Measurements from ENCODE around the gene KIF26B.

Gene KIF26B

GRCh38 chr1:245462161-245462560 lies 307.4 kb downstream of the KIF26B start:
- H3K36me3 Mint-ChIP-seq = no peaks in the 10 kb centered on the region
- peaks cover 11% of the 10 kb centered on the region for H3K27me3 Mint-ChIP-seq
- H3K4me1 Mint-ChIP-seq = no peaks in the 10 kb centered on the region
- H3K9me3 Mint-ChIP-seq = peaks cover 7% of the 10 kb centered on the region
- H3K4me3 Mint-ChIP-seq = no peak overlapping the region
- H3K27ac Mint-ChIP-seq = no peak overlapping the region
- no peak for ATAC-seq

GRCh38 chr1:245463392-245464165 lies 308.8 kb downstream of the KIF26B start:
- no peak overlapping the region for H3K27ac Mint-ChIP-seq
- H3K4me3 Mint-ChIP-seq = no peak overlapping the region
- ATAC-seq = no peak
- H3K36me3 Mint-ChIP-seq = no peaks in the 10 kb centered on the region
- H3K27me3 Mint-ChIP-seq = peaks cover 11% of the 10 kb centered on the region
- peaks cover 7% of the 10 kb centered on the region for H3K9me3 Mint-ChIP-seq
- H3K4me1 Mint-ChIP-seq = no peaks in the 10 kb centered on the region

- H3K36me3 Mint-ChIP-seq = no peaks in the 10 kb centered on the region
- peaks cover 11% of the 10 kb centered on the region for H3K27me3 Mint-ChIP-seq
- H3K9me3 Mint-ChIP-seq = peaks cover 7% of the 10 kb centered on the region
- H3K4me3 Mint-ChIP-seq = no peak overlapping the region
- peak; percentile 52 for ATAC-seq
- H3K27ac Mint-ChIP-seq = no peak overlapping the region
- H3K4me1 Mint-ChIP-seq = no peaks in the 10 kb centered on the region
These were observed 309.5 kb downstream of the KIF26B start for GRCh38 chr1:245464290-245464689.

GRCh38 chr1:245465666-245466065 lies 310.9 kb downstream of the KIF26B start:
- H3K36me3 Mint-ChIP-seq = no peaks in the 10 kb centered on the region
- no peak for ATAC-seq
- no peak overlapping the region for H3K27ac Mint-ChIP-seq
- no peak overlapping the region for H3K4me3 Mint-ChIP-seq
- no peaks in the 10 kb centered on the region for H3K4me1 Mint-ChIP-seq
- peaks cover 7% of the 10 kb centered on the region for H3K9me3 Mint-ChIP-seq
- H3K27me3 Mint-ChIP-seq = peaks cover 11% of the 10 kb centered on the region

GRCh38 chr1:245466261-245466660 lies 311.5 kb downstream of the KIF26B start:
- no peaks in the 10 kb centered on the region for H3K4me1 Mint-ChIP-seq

GRCh38 chr1:245467804-245468203 lies 313.0 kb downstream of the KIF26B start:
- H3K36me3 Mint-ChIP-seq = no peaks in the 10 kb centered on the region

More at GRCh38 chr1:245466261-245466660, 311.5 kb downstream of the KIF26B start:
- ATAC-seq = no peak
- Mint-ChIP-seq H3K27me3 (peaks cover 11% of the 10 kb centered on the region), H3K9me3 (peaks cover 7% of the 10 kb centered on the region), H3K27ac (no peak overlapping the region), H3K4me3 (no peak overlapping the region), H3K36me3 (no peaks in the 10 kb centered on the region)

GRCh38 chr1:245469006-245469405 lies 314.2 kb downstream of the KIF26B start:
- H3K4me1 Mint-ChIP-seq = no peaks in the 10 kb centered on the region
- no peak for ATAC-seq
- peaks cover 5% of the 10 kb centered on the region for H3K9me3 Mint-ChIP-seq
- H3K27ac Mint-ChIP-seq = no peak overlapping the region
- no peaks in the 10 kb centered on the region for H3K27me3 Mint-ChIP-seq
- H3K36me3 Mint-ChIP-seq = no peaks in the 10 kb centered on the region
- H3K4me3 Mint-ChIP-seq = no peak overlapping the region

More at GRCh38 chr1:245467804-245468203, 313.0 kb downstream of the KIF26B start:
- Mint-ChIP-seq H3K4me1 (no peaks in the 10 kb centered on the region), H3K27me3 (no peaks in the 10 kb centered on the region), H3K27ac (no peak overlapping the region), H3K4me3 (no peak overlapping the region), H3K9me3 (peaks cover 7% of the 10 kb centered on the region)
- no peak for ATAC-seq

GRCh38 chr1:245469734-245470133 lies 314.9 kb downstream of the KIF26B start:
- Mint-ChIP-seq H3K4me3 (no peak overlapping the region), H3K27me3 (peaks cover 2% of the 10 kb centered on the region), H3K36me3 (no peaks in the 10 kb centered on the region), H3K27ac (no peak overlapping the region), H3K4me1 (no peaks in the 10 kb centered on the region), H3K9me3 (peaks cover 2% of the 10 kb centered on the region)
- ATAC-seq = no peak

GRCh38 chr1:245475126-245475525 lies 320.3 kb downstream of the KIF26B start:
- ATAC-seq = no peak
- peaks cover 3% of the 10 kb centered on the region for H3K9me3 Mint-ChIP-seq
- peaks cover 5% of the 10 kb centered on the region for H3K27me3 Mint-ChIP-seq
- no peaks in the 10 kb centered on the region for H3K4me1 Mint-ChIP-seq
- no peak overlapping the region for H3K4me3 Mint-ChIP-seq
- H3K36me3 Mint-ChIP-seq = no peaks in the 10 kb centered on the region
- no peak overlapping the region for H3K27ac Mint-ChIP-seq

GRCh38 chr1:245475961-245476516 lies 321.3 kb downstream of the KIF26B start:
- ATAC-seq = no peak

GRCh38 chr1:245477941-245478340 lies 323.2 kb downstream of the KIF26B start:
- Mint-ChIP-seq H3K4me3 (no peak overlapping the region), H3K27me3 (peaks cover 5% of the 10 kb centered on the region), H3K9me3 (peaks cover 3% of the 10 kb centered on the region), H3K27ac (no peak overlapping the region), H3K4me1 (no peaks in the 10 kb centered on the region), H3K36me3 (no peaks in the 10 kb centered on the region)
- ATAC-seq = no peak

More at GRCh38 chr1:245475961-245476516, 321.3 kb downstream of the KIF26B start:
- Mint-ChIP-seq H3K4me1 (no peaks in the 10 kb centered on the region), H3K27ac (no peak overlapping the region), H3K27me3 (peaks cover 5% of the 10 kb centered on the region), H3K4me3 (no peak overlapping the region), H3K9me3 (peaks cover 3% of the 10 kb centered on the region), H3K36me3 (no peaks in the 10 kb centered on the region)

GRCh38 chr1:245480393-245481120 lies 325.8 kb downstream of the KIF26B start:
- Mint-ChIP-seq H3K27me3 (no peaks in the 10 kb centered on the region), H3K36me3 (no peaks in the 10 kb centered on the region), H3K27ac (no peak overlapping the region), H3K4me3 (no peak overlapping the region), H3K9me3 (no peaks in the 10 kb centered on the region), H3K4me1 (no peaks in the 10 kb centered on the region)
- no peak for ATAC-seq

- no peak for ATAC-seq
- Mint-ChIP-seq H3K27me3 (no peaks in the 10 kb centered on the region), H3K27ac (no peak overlapping the region)
These were observed 326.5 kb downstream of the KIF26B start for GRCh38 chr1:245481261-245481660.

GRCh38 chr1:245483247-245483646 lies 328.5 kb downstream of the KIF26B start:
- ATAC-seq = no peak
- Mint-ChIP-seq H3K36me3 (no peaks in the 10 kb centered on the region), H3K4me1 (no peaks in the 10 kb centered on the region), H3K9me3 (no peaks in the 10 kb centered on the region), H3K27ac (no peak overlapping the region), H3K27me3 (no peaks in the 10 kb centered on the region), H3K4me3 (no peak overlapping the region)

More at GRCh38 chr1:245481261-245481660, 326.5 kb downstream of the KIF26B start:
- Mint-ChIP-seq H3K4me3 (no peak overlapping the region), H3K36me3 (no peaks in the 10 kb centered on the region), H3K4me1 (no peaks in the 10 kb centered on the region), H3K9me3 (no peaks in the 10 kb centered on the region)

- Mint-ChIP-seq H3K27me3 (no peaks in the 10 kb centered on the region), H3K27ac (no peak overlapping the region), H3K36me3 (no peaks in the 10 kb centered on the region), H3K4me1 (no peaks in the 10 kb centered on the region), H3K4me3 (no peak overlapping the region), H3K9me3 (no peaks in the 10 kb centered on the region)
- ATAC-seq = no peak
These were observed 329.4 kb downstream of the KIF26B start for GRCh38 chr1:245484176-245484575.

Data from stimulated activated memory B cell treated with anti-CD40 and anti-IgM and Interleukin-4, amounts not matched to agents 10 μg/mL and 1 μg/mL and 100 μg/mL, for 72 hours (primary cell).